GDM1 (cell line): Measurements from ENCODE around the gene GALNT10.

Experiments
- DNase-seq: peaks from one replicate; lab custom pipeline; 2025; lab: John Stamatoyannopoulos, UW

The GALNT10 gene

GRCh38 chr5:154325566-154325965 is 135.0 kb downstream of the GALNT10 start:
- DNase-seq: no peak

DNA sequence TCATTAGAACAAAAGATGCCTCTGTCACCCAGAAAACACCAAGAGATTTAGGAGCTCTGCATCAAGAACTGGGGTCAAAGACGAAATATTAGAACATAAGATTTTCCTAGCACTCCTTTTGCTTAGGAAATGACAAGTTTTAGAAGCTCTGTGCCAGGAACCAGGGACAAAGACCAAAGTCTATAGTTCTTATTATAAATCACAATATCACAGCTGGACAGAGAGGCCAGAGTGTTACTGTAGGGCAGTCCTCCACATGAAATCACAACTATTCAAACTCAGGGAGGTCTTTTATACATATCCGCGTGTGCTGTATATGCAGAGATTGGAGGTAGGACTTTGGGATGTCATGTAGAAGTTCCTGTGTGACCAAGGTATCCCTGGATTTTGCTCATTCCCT is 138.5 kb downstream of the GALNT10 start:
- DNase-seq: no peak

DNA sequence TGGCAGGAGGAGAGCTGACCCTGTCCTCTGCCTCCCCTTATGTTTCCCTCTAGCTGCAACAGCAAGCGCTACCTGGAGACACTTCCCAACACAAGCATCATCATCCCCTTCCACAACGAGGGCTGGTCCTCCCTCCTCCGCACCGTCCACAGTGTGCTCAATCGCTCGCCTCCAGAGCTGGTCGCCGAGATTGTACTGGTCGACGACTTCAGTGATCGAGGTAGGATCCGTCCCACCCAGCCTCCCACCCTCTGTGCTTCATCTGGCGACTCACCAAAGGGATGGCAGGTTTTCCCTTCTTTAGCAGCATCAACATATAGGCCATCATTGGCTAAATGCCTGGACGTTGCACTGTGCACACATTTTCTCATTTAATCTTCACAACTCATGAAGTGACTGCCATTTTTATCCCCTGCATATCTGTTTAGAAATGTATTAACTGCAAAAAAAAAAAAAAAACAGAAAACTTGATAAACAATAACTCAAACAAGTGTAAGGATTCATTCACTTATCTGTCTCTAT is 139.0 kb downstream of the GALNT10 start:
- no peak for DNase-seq

- no peak for DNase-seq
Measured at GRCh38 chr5:154330097-154330667, 139.6 kb downstream of the GALNT10 start.

GRCh38 chr5:154331232-154331631 is 140.7 kb downstream of the GALNT10 start:
- DNase-seq: no peak

- DNase-seq: no peak
Measured at GRCh38 chr5:154331924-154332323, 141.4 kb downstream of the GALNT10 start.

- no peak for DNase-seq
Measured at GRCh38 chr5:154332451-154332850, 141.9 kb downstream of the GALNT10 start.

- no peak for DNase-seq
Measured at GRCh38 chr5:154333016-154333415, 142.5 kb downstream of the GALNT10 start.

- DNase-seq: no peak
Measured at GRCh38 chr5:154334406-154335064, 144.0 kb downstream of the GALNT10 start.

DNA sequence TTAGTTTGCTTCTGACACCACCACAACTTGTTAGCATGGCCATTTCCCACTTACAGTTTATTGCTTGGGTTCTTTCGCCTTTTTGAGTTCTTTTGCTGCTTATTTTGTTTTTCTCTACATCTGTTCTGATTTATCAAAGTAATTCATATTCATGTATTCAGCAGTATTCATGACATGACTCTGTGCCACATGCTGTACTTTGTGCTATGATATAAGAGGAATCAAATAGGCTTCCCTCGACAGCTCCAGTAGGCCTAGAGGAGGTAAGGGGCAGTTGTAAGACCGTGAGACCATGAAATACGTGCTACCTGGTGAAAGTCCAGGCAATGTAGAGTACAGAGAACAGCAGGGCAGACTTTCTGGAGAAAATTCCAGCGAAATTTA is 144.5 kb downstream of the GALNT10 start:
- DNase-seq: no peak

- DNase-seq: no peak
Measured at GRCh38 chr5:154341620-154342019, 151.1 kb downstream of the GALNT10 start.

- DNase-seq: no peak
Measured at GRCh38 chr5:154342211-154342610, 151.7 kb downstream of the GALNT10 start.

DNA sequence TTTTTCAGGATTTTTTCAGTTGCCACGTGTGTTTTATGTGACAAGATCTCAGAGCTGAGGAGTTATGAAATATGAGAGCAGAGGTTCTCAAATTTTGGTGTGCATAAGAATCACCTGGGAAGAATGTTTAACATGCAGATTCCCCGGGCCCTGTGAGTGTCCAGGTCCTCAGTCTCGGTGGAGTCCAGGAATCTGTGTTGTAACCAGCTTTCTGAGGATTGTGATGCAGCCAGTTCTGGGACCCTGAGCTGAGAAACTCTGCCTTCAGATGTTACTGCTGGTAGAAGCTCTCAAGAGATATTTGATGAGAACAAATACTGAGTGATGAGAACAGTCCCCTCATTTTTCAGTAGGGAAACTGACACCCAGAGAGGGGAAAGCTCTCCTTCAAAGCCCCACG is 152.4 kb downstream of the GALNT10 start:
- DNase-seq: no peak

GRCh38 chr5:154344461-154344860 is 153.9 kb downstream of the GALNT10 start:
- DNase-seq: no peak

- DNase-seq: no peak
Measured at GRCh38 chr5:154345255-154345952, 154.9 kb downstream of the GALNT10 start.

GRCh38 chr5:154346427-154346826 is 155.9 kb downstream of the GALNT10 start:
- DNase-seq: no peak

DNA sequence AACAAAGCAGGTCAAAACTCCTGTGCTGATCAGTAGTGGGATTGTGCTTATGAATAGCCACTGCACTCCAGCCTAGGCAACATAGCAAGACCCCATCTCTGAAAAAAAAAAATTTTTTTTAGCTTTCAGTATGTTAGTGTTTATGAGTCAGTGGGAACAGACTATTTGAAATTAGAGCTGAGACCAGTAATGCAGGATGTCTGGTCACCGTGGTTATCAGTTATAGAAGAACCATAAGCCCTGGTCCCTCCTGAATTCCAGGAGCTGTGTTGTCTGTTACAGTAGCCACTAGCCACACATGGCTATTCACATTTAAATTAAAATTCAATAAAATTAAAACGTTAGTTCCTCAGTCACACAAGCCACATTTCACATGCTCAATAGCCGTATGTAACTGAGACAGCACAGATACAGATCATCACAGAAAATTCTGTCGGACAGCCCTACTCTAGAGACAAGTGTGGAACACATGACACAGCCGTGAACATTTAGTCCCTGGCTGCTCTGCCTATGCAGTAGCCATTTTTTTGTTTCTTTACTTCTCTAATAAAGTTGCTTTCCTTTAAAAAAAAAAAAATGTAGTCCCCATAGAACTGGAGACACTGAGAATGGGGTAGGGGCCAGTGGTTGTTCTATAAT is 159.2 kb downstream of the GALNT10 start:
- DNase-seq: no peak

GRCh38 chr5:154351141-154351540 is 160.6 kb downstream of the GALNT10 start:
- DNase-seq: no peak

DNA sequence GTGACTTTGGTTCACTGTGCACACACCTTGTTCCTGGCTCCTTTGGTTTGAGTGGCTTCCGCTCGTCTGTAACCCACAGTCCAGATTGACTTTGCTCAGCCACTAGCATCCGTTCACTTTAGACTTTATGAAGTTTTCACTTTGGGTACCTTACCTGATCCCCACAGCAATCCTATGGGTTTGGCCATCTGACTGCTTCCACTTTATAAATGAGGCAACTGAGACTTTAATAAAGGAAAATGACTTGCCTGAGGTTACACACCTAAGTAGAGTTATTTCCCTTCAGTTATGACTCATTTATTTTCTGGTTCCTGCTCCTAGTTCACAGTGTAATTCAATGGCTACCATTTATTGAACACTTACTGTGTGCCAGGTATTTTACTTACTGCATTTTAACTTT is 161.0 kb downstream of the GALNT10 start:
- no peak for DNase-seq

DNA sequence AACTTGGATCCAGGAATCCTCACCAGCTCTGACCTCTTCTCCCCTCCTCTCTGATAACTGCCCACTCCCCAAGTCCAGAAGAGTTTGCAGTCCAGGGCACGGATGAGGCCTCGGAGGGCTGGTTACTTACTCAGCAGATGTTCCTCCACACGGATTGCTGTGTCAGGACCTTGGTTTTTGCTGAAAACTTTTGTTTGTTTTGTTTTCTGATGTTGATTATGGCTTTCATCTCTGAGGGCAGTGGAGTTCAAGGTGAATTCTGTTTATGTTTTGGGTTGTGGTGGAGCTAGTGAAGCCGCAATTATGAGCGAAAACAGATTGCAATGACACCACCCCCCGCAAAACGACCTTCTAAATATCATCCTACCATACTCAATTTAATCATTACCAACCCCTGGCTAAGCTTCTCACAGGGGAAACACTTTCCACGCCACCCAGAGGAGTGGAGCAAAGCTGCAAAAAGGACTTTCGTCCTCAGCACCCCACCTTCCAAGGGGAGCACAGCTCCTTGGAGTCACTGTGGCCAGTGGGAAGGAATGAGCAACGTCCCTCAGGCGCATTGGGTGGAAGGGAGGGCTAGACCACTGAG is 162.5 kb downstream of the GALNT10 start:
- DNase-seq: no peak

DNA sequence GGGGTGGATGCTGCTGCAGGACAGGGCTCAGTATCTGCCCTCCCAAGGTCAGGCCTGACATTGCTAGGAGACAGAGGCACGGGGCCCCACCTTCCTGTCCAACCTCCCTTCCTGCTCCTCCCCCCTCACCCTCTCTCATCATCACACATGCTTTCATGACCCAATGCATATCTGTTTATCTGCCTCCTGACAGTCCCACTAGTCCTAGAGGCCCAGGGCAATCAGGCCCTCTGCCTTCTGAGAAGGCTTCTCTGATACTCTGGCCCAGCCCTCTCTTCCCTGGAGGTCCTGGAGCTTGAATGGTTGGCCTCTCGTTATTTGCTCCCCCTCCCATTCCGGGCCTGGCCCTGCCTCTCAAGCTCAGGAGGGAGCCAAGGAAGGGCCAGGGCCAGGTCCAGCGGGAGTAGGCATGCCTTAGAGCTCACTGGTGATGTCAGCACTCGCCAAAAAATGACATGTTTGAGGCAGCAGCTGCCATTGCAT is 164.6 kb downstream of the GALNT10 start:
- DNase-seq: no peak

- no peak for DNase-seq
Measured at GRCh38 chr5:154356020-154356655, 165.6 kb downstream of the GALNT10 start.
